H9 (cell line): Measurements from ENCODE around the gene FRAS1. TPM values are rescaled to one million over a fixed set of nuclear protein-coding genes. Genes with fewer than 3 reads are reported as not detected.

Source experiments
- DNase-seq: peaks from one replicate; pipeline ENCODE4 v3.0.0-alpha.2; 2017
- H2AFZ ChIP-seq: one replicate; pipeline ENCODE4 v1.6.1; 2013; ENCODE audit warnings: mild to moderate bottlenecking, low read length, control low read depth, moderate library complexity
- H2AK5ac ChIP-seq: 2 replicates; pipeline ENCODE4 v1.6.1; 2013; ENCODE audit warnings: low read length, control low read depth, mixed read lengths; ENCODE audit not compliant: insufficient read length
- H2BK120ac ChIP-seq: one replicate; pipeline ENCODE4 v1.6.1; 2013; ENCODE audit warnings: low read depth, mild to moderate bottlenecking, low read length, control low read depth, inconsistent platforms; ENCODE audit not compliant: poor library complexity, severe bottlenecking
- H2BK12ac ChIP-seq: 2 replicates; pipeline ENCODE4 v1.6.1; 2013; ENCODE audit warnings: low read length, control low read depth, mixed read lengths, low read depth; ENCODE audit not compliant: insufficient read length
- H2BK15ac ChIP-seq: 2 replicates; pipeline ENCODE4 v1.6.1; 2013; ENCODE audit warnings: low read depth, low read length, control low read depth
- H2BK20ac ChIP-seq: one replicate; pipeline ENCODE4 v1.6.1; 2013; ENCODE audit warnings: low read depth, mild to moderate bottlenecking, low read length, control low read depth, inconsistent platforms; ENCODE audit not compliant: poor library complexity, severe bottlenecking
- H2BK5ac ChIP-seq: 2 replicates; pipeline ENCODE4 v1.6.1; 2013; ENCODE audit warnings: low read length, control low read depth, mixed read lengths; ENCODE audit not compliant: insufficient read length
- H3K14ac ChIP-seq: 2 replicates; pipeline ENCODE4 v1.6.1; 2013; ENCODE audit warnings: low read length, control low read depth; ENCODE audit not compliant: insufficient read depth
- H3K18ac ChIP-seq: 2 replicates; pipeline ENCODE4 v1.6.1; 2013; ENCODE audit warnings: low read depth, mild to moderate bottlenecking, mixed read lengths, low read length, control low read depth; ENCODE audit not compliant: insufficient read length
- H3K23ac ChIP-seq: 2 replicates; pipeline ENCODE4 v1.6.1; 2013; ENCODE audit warnings: low read length, control low read depth, mixed read lengths, low read depth; ENCODE audit not compliant: insufficient read length
- H3K23me2 ChIP-seq: 2 replicates; pipeline ENCODE4 v1.6.1; 2013; ENCODE audit warnings: low read depth, mild to moderate bottlenecking, mixed read lengths, low read length, control low read depth; ENCODE audit not compliant: insufficient read length, poor library complexity, severe bottlenecking
- H3K27ac ChIP-seq: 2 replicates; pipeline ENCODE4 v1.5.1; 2013; ENCODE audit warnings: low read length, control low read depth, mixed read lengths, low read depth; ENCODE audit not compliant: insufficient read length
- H3K27me3 ChIP-seq: 2 replicates; pipeline ENCODE4 v1.6.1; 2013; ENCODE audit warnings: low read length, control low read depth, inconsistent platforms; ENCODE audit not compliant: insufficient read depth
- H3K4ac ChIP-seq: 2 replicates; pipeline ENCODE4 v1.6.1; 2013; ENCODE audit warnings: low read depth, mild to moderate bottlenecking, control low read depth, inconsistent platforms, low read length, moderate library complexity
- H3K4me1 ChIP-seq: 2 replicates; pipeline ENCODE4 v1.6.1; 2013; ENCODE audit warnings: low read length, control low read depth, inconsistent platforms; ENCODE audit not compliant: insufficient read depth
- H3K4me2 ChIP-seq: 2 replicates; pipeline ENCODE4 v1.6.1; 2013; ENCODE audit warnings: low read length, control low read depth, mixed read lengths; ENCODE audit not compliant: insufficient read length, insufficient read depth
- H3K56ac ChIP-seq: 2 replicates; pipeline ENCODE4 v1.6.1; 2013; ENCODE audit warnings: low read depth, mild to moderate bottlenecking, mixed read lengths, low read length, control low read depth; ENCODE audit not compliant: insufficient read length
- H3K79me1 ChIP-seq: 2 replicates; pipeline ENCODE4 v1.6.1; 2013; ENCODE audit warnings: low read depth, mild to moderate bottlenecking, moderate library complexity, low read length, control low read depth, inconsistent platforms; ENCODE audit not compliant: insufficient read depth, poor library complexity, severe bottlenecking
- H3K79me2 ChIP-seq: 2 replicates; pipeline ENCODE4 v1.6.1; 2013; ENCODE audit warnings: low read length, control low read depth, inconsistent platforms; ENCODE audit not compliant: insufficient read depth
- H3K9ac ChIP-seq: 2 replicates; pipeline ENCODE4 v1.6.1; 2013; ENCODE audit warnings: low read length, control low read depth, mixed read lengths; ENCODE audit not compliant: insufficient read length; ENCODE audit errors: extremely low read depth
- H3K9me3 ChIP-seq: one replicate; pipeline ENCODE4 v1.6.1; 2013; ENCODE audit warnings: low read depth, low read length, inconsistent platforms; ENCODE audit not compliant: control insufficient read depth
- H3T11ph ChIP-seq: one replicate; pipeline ENCODE4 v1.6.1; 2013; ENCODE audit warnings: mild to moderate bottlenecking, low read length, control low read depth, inconsistent platforms
- H4K20me1 ChIP-seq: one replicate; pipeline ENCODE4 v1.6.1; 2013; ENCODE audit not compliant: control insufficient read depth, insufficient read length, insufficient read depth
- H4K5ac ChIP-seq: 2 replicates; pipeline ENCODE4 v1.6.1; 2013; ENCODE audit warnings: low read depth, mild to moderate bottlenecking, mixed read lengths, low read length, control low read depth; ENCODE audit not compliant: insufficient read length
- H4K8ac ChIP-seq: replicated peaks from 2 replicates; pipeline ENCODE4 v1.6.1; 2013; ENCODE audit warnings: low read length, control low read depth, mixed read lengths, low read depth; ENCODE audit not compliant: insufficient read length
- H4K91ac ChIP-seq: 2 replicates; pipeline ENCODE4 v1.6.1; 2013; ENCODE audit warnings: low read depth, mild to moderate bottlenecking, moderate library complexity, mixed read lengths, low read length, control low read depth; ENCODE audit not compliant: insufficient read length
- H3K27ac Mint-ChIP-seq, 3 experiments: 2 replicates in 2 of 3; 3 replicates in 1 of 3; pipeline ENCODE4 v1.8.0; 2020 to 2021; ENCODE audit warnings: mixed read lengths in 3 of 3, mild to moderate bottlenecking in 1 of 3, moderate library complexity in 1 of 3
- H3K27me3 Mint-ChIP-seq: 2 replicates; pipeline ENCODE4 v1.8.0; 2021; ENCODE audit warnings: low read depth, mild to moderate bottlenecking, moderate library complexity, mixed read lengths
- H3K36me3 Mint-ChIP-seq, 3 experiments: 2 replicates in 2 of 3; 3 replicates in 1 of 3; pipeline ENCODE4 v1.8.0; 2020 to 2021; ENCODE audit warnings: low read depth in 3 of 3, mixed read lengths in 3 of 3; ENCODE audit not compliant: insufficient read depth in 1 of 3
- H3K4me1 Mint-ChIP-seq, 2 experiments: 2 replicates each; pipeline ENCODE4 v1.8.0; 2020; ENCODE audit warnings: mixed read lengths in 2 of 2
- H3K4me3 Mint-ChIP-seq, 2 experiments: 2 replicates in 1 of 2; 3 replicates in 1 of 2; pipeline ENCODE4 v1.8.0; 2020 to 2021; ENCODE audit warnings: mild to moderate bottlenecking in 2 of 2, mixed read lengths in 2 of 2, moderate library complexity in 1 of 2
- H3K9me3 Mint-ChIP-seq, 2 experiments: 2 replicates in 1 of 2; 3 replicates in 1 of 2; pipeline ENCODE4 v1.8.0; 2020; ENCODE audit warnings: mild to moderate bottlenecking in 2 of 2, mixed read lengths in 2 of 2, moderate library complexity in 1 of 2
- total RNA-seq: library from RNA; stranded (reverse); gene quantifications from 2 replicates; pipeline ENCODE4 v1.2.1, GENCODE V29; 2021
- TF ChIP-seq, protein P1 (sequence below): fragments of 200-600 bp; sonication (generic); conservative IDR thresholded peaks from 3 replicates; pipeline ENCODE4 v1.8.0; 2021; ENCODE audit warnings: antibody characterized with exemption, mild to moderate bottlenecking

The FRAS1 gene
- total RNA-seq, 1 experiment from 2014 or later, result 58.5 TPM

DNA sequence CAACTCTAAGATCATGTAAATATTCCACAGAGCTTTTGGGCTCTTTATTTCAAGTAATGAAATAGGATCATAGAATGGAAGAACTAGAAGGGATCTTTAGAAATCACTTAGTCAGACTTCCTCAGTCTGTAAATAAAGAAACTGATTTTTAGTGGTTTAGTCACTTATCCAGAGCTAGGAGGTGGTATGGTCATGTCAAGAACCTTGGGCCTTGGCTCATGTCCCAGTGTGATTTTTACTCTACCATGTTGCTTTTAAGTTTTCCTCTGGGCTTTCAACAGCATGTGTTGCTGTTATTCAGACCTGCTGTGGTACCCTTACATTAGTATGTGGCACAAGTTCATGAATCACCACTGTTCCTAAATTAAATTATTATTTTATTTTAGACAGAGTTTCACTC is 184.9 kb downstream of the FRAS1 start:
- H2BK12ac ChIP-seq, result no peak overlapping the region
- no peak overlapping the region for H2AK5ac ChIP-seq
- no peak overlapping the region for H3K27ac ChIP-seq
- H3T11ph ChIP-seq, result no peak overlapping the region
- H3K4me1 ChIP-seq, result peaks cover 3% of the 10 kb centered on the region; the same call in 1 of the 2 replicates
- H2BK5ac ChIP-seq, result no peak overlapping the region
- H2BK20ac ChIP-seq, result no peak overlapping the region
- no peak overlapping the region for H3K4me3 Mint-ChIP-seq
- no peaks in the 10 kb centered on the region for H3K27me3 Mint-ChIP-seq
- no peaks in the 10 kb centered on the region for H3K9me3 ChIP-seq
- no peak overlapping the region for H3K18ac ChIP-seq
- H4K5ac ChIP-seq, result no peak overlapping the region
- H4K91ac ChIP-seq, result no peak overlapping the region
- no peak overlapping the region for H3K56ac ChIP-seq
- peaks cover 0 to 4% (median 0%) of the 10 kb centered on the region in 3 experiments; a peak in 2 of 7 replicates for H3K36me3 Mint-ChIP-seq
- no peak overlapping the region for H2BK15ac ChIP-seq
- H3K14ac ChIP-seq, result no peak overlapping the region
- H3K4me2 ChIP-seq, result no peak overlapping the region
- H2BK120ac ChIP-seq, result no peak overlapping the region
- no peaks in the 10 kb centered on the region for H3K27me3 ChIP-seq
- H3K79me1 ChIP-seq, result no peaks in the 10 kb centered on the region
- peaks cover 18 to 21% of the 10 kb centered on the region in 2 experiments for H3K4me1 Mint-ChIP-seq
- no peaks in the 10 kb centered on the region for H3K9me3 Mint-ChIP-seq
- H3K23ac ChIP-seq, result no peak overlapping the region
- H4K8ac ChIP-seq, result no peak overlapping the region
- peaks cover 2% of the 10 kb centered on the region; the same call in 1 of the 2 replicates for H3K79me2 ChIP-seq
- H3K27ac Mint-ChIP-seq, result no peak overlapping the region
- H3K9ac ChIP-seq, result no peak overlapping the region
- no peaks in the 10 kb centered on the region for H4K20me1 ChIP-seq
- TF ChIP-seq, protein P1, sequence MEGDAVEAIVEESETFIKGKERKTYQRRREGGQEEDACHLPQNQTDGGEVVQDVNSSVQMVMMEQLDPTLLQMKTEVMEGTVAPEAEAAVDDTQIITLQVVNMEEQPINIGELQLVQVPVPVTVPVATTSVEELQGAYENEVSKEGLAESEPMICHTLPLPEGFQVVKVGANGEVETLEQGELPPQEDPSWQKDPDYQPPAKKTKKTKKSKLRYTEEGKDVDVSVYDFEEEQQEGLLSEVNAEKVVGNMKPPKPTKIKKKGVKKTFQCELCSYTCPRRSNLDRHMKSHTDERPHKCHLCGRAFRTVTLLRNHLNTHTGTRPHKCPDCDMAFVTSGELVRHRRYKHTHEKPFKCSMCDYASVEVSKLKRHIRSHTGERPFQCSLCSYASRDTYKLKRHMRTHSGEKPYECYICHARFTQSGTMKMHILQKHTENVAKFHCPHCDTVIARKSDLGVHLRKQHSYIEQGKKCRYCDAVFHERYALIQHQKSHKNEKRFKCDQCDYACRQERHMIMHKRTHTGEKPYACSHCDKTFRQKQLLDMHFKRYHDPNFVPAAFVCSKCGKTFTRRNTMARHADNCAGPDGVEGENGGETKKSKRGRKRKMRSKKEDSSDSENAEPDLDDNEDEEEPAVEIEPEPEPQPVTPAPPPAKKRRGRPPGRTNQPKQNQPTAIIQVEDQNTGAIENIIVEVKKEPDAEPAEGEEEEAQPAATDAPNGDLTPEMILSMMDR, result no peak
- no peaks in the 10 kb centered on the region for H3K23me2 ChIP-seq
- H3K4ac ChIP-seq, result no peak overlapping the region
- H2AFZ ChIP-seq, result no peak overlapping the region
- DNase-seq, result no peak
